Suprapubic skin (tissue), 4 donors: ENCODE measurements around the gene ESPNL. TPM values are rescaled to one million over a fixed set of nuclear protein-coding genes. Genes with fewer than 3 reads are reported as not detected.

Source experiments
- DNase-seq, 2 donors: peaks; one replicate each; pipeline ENCODE4 v3.0.0-alpha.2; 2019; ENCODE audit warnings: low spot score in 2 of 2
- H3K27ac ChIP-seq: fragments of 200-600 bp; sonication (generic); one replicate; pipeline ENCODE4 v1.5.1; 2019
- H3K27me3 ChIP-seq: fragments of 200-600 bp; sonication (generic); one replicate; pipeline ENCODE4 v1.5.1; 2019
- H3K36me3 ChIP-seq: fragments of 200-600 bp; sonication (generic); one replicate; pipeline ENCODE4 v1.5.1; 2019
- H3K4me1 ChIP-seq: fragments of 200-600 bp; sonication (generic); one replicate; pipeline ENCODE4 v1.5.1; 2019
- H3K4me3 ChIP-seq: fragments of 200-600 bp; sonication (generic); one replicate; pipeline ENCODE4 v1.5.1; 2019; ENCODE audit warnings: mild to moderate bottlenecking
- H3K9me3 ChIP-seq: fragments of 200-600 bp; sonication (generic); one replicate; pipeline ENCODE4 v1.5.1; 2019
- EP300 ChIP-seq: sonication (generic); formaldehyde crosslinking; IDR thresholded peaks from one replicate; pipeline ENCODE4 v1.6.1; 2017; ENCODE audit warnings: antibody characterized with exemption
- POLR2A ChIP-seq, 2 donors: fragments of 450-650 bp; IDR thresholded peaks; one replicate each; pipeline ENCODE4 v1.6.1; 2017; ENCODE audit warnings: antibody characterized with exemption in 2 of 2, mild to moderate bottlenecking in 2 of 2, moderate library complexity in 2 of 2
- POLR2AphosphoS5 ChIP-seq, 3 donors: sonication (generic); formaldehyde crosslinking; IDR thresholded peaks; one replicate each; pipeline ENCODE4 v1.6.1; 2017; ENCODE audit warnings: antibody characterized with exemption in 3 of 3
- WGBS: methylation state at CpG from one replicate; pipeline ENCODE4 v1.1.5; 2018; 5-methylcytosine and 5-hydroxymethylcytosine counted together
- total RNA-seq, 4 donors: library from RNA; depleted of rRNA; stranded (reverse); fragments of >200 nt; gene quantifications; one replicate each; pipeline ENCODE4 v1.1.0, GENCODE V29; 2016
- TF ChIP-seq, protein P1 (sequence below), 2 donors: fragments of 200-600 bp in 1 of 2; fragments of 450-650 bp in 1 of 2; sonication (generic) in 1 of 2; IDR thresholded peaks; one replicate each; pipeline ENCODE4 v1.5.1; 2016 to 2019; ENCODE audit warnings: antibody characterized with exemption in 2 of 2, mild to moderate bottlenecking in 1 of 2, moderate library complexity in 1 of 2

Gene ESPNL
- total RNA-seq, 4 donors from 2014 or later = 0.25 to 0.56 TPM; not detected in 2

- H3K27ac ChIP-seq = no peak overlapping the region
- peaks cover 7% of the 10 kb centered on the region for H3K27me3 ChIP-seq
- TF ChIP-seq EP300 (no peak), POLR2A (IDR thresholded peaks at IDR 0.05) (no peak), POLR2AphosphoS5 (IDR thresholded peaks at IDR 0.05) (no peak)
- TF ChIP-seq, protein P1, sequence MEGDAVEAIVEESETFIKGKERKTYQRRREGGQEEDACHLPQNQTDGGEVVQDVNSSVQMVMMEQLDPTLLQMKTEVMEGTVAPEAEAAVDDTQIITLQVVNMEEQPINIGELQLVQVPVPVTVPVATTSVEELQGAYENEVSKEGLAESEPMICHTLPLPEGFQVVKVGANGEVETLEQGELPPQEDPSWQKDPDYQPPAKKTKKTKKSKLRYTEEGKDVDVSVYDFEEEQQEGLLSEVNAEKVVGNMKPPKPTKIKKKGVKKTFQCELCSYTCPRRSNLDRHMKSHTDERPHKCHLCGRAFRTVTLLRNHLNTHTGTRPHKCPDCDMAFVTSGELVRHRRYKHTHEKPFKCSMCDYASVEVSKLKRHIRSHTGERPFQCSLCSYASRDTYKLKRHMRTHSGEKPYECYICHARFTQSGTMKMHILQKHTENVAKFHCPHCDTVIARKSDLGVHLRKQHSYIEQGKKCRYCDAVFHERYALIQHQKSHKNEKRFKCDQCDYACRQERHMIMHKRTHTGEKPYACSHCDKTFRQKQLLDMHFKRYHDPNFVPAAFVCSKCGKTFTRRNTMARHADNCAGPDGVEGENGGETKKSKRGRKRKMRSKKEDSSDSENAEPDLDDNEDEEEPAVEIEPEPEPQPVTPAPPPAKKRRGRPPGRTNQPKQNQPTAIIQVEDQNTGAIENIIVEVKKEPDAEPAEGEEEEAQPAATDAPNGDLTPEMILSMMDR (IDR thresholded peaks at IDR 0.05) = no peak
- H3K4me3 ChIP-seq = no peak overlapping the region
- 33% methylated on average over 3 of the region's 30 CpGs for WGBS
- peaks cover 7% of the 10 kb centered on the region for H3K4me1 ChIP-seq
- H3K36me3 ChIP-seq = no peaks in the 10 kb centered on the region
- DNase-seq = no peak
- no peaks in the 10 kb centered on the region for H3K9me3 ChIP-seq
Observed at GRCh38 chr2:238128534-238129001, 28.4 kb downstream of the ESPNL start.

GRCh38 chr2:238129166-238130010, 29.2 kb downstream of the ESPNL start:
- no peak for TF ChIP-seq EP300
- TF ChIP-seq, protein P1 (IDR thresholded peaks at IDR 0.05) = no peak
- TF ChIP-seq POLR2AphosphoS5 (IDR thresholded peaks at IDR 0.05) = no peak
- no peak for TF ChIP-seq POLR2A (IDR thresholded peaks at IDR 0.05)
- DNase-seq = no peak
- Histone ChIP-seq H3K27me3 (peaks cover 7% of the 10 kb centered on the region), H3K36me3 (no peaks in the 10 kb centered on the region), H3K4me1 (peaks cover 7% of the 10 kb centered on the region), H3K4me3 (no peak overlapping the region), H3K27ac (no peak overlapping the region), H3K9me3 (no peaks in the 10 kb centered on the region)
- WGBS = 86% methylated on average over 19 of the region's 22 CpGs

DNA sequence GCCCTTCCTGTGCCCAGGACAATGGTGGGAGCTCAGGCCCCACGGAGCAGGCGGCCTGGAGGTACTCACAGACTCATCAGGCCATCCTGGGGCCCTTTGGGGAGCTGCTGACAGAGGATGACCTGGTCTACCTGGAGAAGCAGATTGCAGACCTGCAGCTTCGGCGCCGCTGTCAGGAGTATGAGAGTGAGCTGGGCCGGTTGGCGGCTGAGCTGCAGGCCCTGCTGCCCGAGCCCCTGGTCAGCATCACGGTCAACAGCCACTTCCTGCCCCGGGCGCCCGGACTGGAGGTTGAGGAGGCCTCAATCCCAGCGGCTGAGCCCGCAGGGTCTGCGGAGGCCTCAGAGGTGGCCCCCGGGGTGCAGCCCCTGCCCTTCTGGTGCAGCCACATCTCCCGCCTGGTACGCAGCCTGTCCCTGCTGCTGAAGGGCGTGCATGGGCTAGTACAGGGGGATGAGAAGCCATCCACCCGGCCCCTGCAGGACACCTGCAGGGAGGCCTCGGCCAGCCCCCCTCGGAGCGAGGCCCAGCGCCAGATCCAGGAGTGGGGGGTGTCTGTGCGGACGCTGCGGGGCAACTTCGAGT, 30.1 kb downstream of the ESPNL start:
- peaks cover 7% of the 10 kb centered on the region for H3K4me1 ChIP-seq
- no peak for DNase-seq
- no peak overlapping the region for H3K27ac ChIP-seq
- H3K36me3 ChIP-seq = no peaks in the 10 kb centered on the region
- H3K4me3 ChIP-seq = no peak overlapping the region
- TF ChIP-seq POLR2A (IDR thresholded peaks at IDR 0.05) (no peak), EP300 (no peak), POLR2AphosphoS5 (IDR thresholded peaks at IDR 0.05) (no peak)
- TF ChIP-seq, protein P1 (IDR thresholded peaks at IDR 0.05) = no peak
- WGBS = 80% methylated on average over 4 of the region's 28 CpGs
- peaks cover 7% of the 10 kb centered on the region for H3K27me3 ChIP-seq
- no peaks in the 10 kb centered on the region for H3K9me3 ChIP-seq

DNA sequence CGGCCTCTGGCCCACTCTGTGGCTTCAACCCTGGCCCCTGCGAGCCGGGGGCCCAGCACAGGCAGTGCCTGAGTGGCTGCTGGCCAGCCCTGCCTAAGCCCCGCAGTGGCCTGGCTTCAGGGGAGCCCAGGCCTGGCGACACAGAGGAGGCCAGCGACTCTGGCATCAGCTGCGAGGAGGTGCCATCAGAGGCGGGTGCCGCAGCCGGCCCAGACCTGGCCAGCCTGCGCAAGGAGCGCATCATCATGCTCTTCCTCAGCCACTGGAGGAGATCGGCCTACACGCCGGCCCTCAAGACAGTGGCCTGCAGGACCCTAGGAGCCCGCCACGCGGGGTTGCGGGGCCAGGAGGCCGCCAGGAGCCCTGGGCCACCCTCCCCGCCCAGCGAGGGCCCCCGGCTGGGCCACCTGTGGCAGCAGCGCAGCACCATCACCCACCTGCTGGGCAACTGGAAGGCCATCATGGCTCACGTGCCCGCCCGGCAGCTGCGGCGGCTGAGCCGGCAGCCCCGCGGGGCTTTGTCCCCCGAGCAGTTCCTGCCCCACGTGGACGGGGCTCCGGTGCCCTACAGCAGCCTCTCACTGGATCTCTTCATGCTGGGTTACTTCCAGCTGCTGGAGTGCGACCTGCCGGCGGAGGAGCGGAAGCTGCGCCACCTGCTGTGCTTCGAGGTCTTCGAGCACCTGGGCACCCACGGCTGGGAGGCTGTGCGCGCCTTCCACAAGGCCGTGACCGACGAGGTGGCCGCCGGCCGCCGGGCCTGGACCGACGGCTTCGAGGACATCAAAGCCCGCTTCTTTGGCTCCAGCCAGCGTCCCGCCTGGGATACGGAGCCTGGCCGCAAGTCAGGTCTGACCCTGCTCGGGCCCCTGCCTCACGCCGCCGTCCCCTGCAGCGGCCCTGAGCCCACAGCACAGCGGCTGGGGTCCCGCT, 30.8 kb downstream of the ESPNL start:
- no peak overlapping the region for H3K27ac ChIP-seq
- 97% methylated on average over 13 of the region's 68 CpGs for WGBS
- H3K27me3 ChIP-seq = peaks cover 7% of the 10 kb centered on the region
- DNase-seq = no peak
- TF ChIP-seq POLR2AphosphoS5 (IDR thresholded peaks at IDR 0.05) (no peak), EP300 (no peak), POLR2A (IDR thresholded peaks at IDR 0.05) (no peak)
- TF ChIP-seq, protein P1 (IDR thresholded peaks at IDR 0.05) = no peak
- no peaks in the 10 kb centered on the region for H3K36me3 ChIP-seq
- H3K4me1 ChIP-seq = peaks cover 7% of the 10 kb centered on the region
- H3K9me3 ChIP-seq = no peaks in the 10 kb centered on the region
- H3K4me3 ChIP-seq = no peak overlapping the region
